GM19238 (cell line): ENCODE results near the gene UBAC2.
"Not testable (repeated sequence)": the region's sequence is repeated elsewhere in the genome, so short reads cannot be mapped to it uniquely, and the experiment has no call there.

ENCODE experiments used
- DNase-seq: peaks from one replicate; pipeline ENCODE4 v3.0.0; 2011; ENCODE audit warnings: low spot score; ENCODE audit not compliant: insufficient read length

UBAC2 gene

DNA sequence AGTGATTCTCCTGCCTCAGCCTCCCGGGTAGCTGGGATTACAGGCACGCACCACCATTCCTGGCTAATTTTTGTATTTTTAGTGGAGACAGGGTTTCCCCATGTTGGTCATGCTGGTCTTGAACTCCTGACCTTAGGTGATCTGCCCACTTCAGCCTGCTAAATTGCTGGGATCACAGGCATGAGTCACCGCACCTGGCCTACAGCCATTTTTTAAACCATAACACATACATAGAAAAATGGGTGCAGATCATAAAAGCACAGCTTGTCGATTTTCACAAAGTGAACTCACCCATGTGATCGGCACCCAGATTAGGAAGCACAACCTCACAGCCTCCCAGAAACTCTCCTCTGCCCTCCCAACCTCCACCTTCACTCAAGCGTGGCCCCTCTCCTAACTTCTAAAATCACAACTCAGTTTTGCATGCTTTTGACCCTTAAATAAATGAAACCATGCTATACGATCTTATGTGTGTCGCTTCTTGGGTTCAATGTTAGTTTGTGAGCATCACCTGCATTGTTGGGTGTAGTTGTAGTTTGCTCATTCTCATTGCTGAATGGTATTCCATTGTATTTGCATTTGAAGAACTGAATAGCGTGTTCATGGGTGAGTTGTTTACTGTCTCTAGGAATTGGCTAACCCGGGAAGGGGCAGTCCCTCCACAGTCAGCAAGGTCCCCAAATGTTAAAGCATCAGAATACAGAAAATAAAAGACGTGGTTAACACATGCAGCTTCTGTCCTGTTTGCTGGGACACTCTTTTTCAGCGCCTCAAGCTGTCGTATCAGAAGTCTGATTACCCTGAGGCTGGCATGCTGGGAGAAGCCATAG lies 210.2 kb downstream of the UBAC2 start:
- DNase-seq: not testable (repeated sequence)

DNA sequence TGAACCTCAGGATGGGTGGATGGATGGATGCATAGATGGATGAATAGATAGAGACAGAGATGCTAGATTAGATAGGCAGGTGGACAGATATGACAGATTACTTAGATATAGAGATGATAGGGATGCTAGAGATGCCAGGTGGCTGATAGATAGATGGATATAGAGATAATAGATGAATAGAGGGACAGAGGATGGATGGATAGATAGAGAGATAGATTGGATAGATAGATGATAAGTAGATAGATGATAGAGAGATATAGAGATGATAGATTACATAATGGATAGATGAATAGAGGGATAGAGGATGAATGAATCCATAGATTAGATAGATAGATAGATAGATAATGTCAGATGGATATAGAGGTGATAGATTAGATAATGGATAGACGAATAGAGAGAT lies 212.2 kb downstream of the UBAC2 start:
- DNase-seq: no peak

DNA sequence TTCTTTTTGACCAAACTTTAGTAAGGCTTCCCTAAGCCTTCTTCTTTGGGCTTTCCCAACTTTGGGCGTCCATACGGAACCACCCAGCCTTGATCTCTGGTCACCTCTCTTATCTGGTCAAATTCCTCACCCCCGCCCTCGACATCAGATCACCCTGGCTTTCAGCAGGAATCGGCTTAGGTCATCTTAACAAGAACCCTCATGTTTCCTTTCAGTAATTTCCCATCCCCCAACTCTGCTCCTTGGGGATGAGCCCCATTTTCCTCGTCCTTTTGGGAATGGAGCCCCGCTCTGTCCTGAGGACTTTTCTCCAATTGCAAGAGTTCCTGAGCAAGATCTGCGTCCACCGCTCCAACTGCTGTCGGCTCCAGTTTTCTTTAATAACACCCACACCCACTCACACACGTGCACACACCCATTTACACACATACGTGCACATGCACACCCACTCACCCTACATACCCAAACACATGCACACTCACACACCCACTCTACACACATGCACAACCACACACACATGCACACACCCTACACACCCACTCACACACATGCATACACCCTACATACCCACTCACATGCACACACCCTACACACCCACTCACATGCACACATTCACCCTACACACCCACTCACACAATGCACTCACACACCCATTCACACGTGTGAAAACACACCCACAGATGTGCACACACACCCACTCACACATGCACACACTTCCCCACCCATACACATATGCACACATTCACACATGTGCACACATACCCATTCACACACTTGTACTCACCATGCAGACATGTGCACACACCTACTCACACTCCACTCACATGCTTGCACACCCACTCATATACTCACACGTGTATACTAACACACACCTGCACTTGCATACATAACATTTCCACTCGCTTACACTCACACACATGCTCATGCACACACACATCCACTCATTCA lies 213.7 kb downstream of the UBAC2 start:
- no peak for DNase-seq

DNA sequence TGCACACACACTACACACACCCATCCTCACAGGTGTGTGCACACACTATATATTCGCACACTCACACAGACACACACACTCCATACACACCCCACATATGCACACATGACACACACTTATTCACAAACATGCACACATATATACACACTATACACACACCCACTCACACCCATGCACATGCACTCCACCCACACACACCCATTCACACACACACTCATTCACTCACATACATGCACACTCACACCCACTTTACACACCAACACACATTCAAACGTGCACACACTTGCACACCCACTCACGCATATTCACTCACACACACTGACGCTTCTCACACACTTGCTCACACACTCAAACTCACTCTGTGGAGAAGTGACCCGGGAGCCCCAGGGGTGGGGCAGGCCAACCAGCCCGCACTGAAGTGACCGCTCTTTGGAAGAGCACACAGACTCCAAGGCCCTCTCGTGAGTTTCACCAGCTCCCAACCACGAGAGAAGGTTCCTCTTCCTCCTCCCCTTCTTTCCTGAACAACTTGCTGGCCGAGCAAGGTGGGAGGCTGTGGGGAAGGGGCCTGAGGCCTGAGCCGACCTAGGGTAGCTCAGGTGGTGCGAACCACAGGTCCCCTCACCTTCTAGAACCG lies 214.5 kb downstream of the UBAC2 start:
- DNase-seq: no peak

- no peak for DNase-seq
Measured at GRCh38 chr13:99415851-99416331, 215.2 kb downstream of the UBAC2 start.

- DNase-seq: no peak
Measured at GRCh38 chr13:99416411-99417121, 215.9 kb downstream of the UBAC2 start.

DNA sequence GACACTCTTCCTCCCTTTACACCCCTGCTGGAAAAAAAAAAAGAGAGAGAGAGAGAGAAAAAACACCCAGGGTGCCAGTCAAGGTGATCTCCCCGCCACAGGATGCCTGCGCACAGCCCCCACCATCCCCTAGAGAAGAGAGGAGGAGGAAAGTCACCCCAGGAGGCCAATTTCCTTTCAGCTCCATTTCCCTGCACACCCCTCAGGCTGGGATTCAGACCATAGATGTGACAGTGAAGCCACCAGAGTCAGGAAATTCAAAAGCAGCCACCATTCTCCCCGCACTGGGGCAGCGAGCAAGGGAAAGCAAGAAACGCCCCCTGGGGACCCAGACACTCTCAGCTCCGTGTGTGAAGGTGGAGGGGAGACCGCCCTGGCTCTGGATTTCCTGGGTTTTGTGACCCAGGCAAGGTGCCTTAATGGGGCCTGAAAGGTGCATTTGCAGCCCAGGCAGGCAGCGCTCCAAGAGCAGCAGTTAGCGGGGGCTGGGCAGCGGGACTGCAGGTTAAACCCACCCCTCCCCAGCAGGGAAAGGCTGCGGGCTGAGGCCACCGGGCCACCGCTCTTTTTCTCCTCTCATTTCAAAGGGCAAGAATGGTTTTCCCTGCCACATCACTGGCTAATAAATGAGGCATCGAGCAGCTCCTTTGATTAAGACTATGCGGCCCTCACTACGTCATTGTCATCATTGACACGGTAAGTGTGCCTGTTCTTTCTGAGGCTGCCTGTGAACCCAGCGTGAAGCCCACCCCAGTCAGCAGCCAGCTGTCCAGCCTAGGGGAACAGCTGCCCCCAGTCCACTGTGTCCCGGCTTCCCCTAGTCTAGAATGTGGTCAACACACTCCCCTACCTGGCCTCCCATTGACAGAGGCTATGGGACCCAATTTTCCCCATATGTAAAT lies 216.8 kb downstream of the UBAC2 start:
- DNase-seq: no peak

GRCh38 chr13:99418103-99418842 lies 217.6 kb downstream of the UBAC2 start:
- DNase-seq: no peak

GRCh38 chr13:99418843-99419140 lies 218.1 kb downstream of the UBAC2 start:
- DNase-seq: no peak

DNA sequence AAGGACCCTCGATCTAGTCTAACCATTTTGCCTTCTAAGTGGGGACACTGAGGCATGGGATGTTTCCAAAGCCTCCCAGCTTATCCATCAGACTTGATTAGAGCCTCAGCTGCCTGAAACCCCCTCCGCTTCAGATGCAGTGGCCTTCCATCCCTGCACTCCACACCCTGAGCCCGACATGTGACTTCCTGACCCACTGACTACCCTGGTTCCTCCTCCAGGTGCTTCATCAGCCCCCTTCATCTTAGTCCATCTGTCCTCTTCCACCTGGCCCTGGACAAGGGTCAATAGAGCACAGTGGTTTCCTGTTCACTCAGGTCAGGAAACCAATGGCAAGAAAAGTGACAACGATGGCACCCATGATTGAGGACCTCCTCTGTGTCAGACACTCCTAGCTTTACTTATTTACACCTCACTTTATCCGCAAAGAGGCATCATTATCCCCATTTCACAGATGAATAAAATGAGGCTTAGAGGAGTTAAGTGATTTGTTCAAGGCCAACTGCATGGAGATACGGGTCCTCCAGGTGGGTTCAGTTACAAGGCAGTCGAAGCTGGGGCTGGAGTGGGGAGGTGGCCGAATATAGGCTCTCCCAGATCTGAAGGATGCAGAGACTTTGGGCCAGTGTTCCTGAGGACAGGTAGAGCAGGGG lies 219.1 kb downstream of the UBAC2 start:
- DNase-seq: no peak

GRCh38 chr13:99421271-99421670 lies 220.6 kb downstream of the UBAC2 start:
- no peak for DNase-seq

DNA sequence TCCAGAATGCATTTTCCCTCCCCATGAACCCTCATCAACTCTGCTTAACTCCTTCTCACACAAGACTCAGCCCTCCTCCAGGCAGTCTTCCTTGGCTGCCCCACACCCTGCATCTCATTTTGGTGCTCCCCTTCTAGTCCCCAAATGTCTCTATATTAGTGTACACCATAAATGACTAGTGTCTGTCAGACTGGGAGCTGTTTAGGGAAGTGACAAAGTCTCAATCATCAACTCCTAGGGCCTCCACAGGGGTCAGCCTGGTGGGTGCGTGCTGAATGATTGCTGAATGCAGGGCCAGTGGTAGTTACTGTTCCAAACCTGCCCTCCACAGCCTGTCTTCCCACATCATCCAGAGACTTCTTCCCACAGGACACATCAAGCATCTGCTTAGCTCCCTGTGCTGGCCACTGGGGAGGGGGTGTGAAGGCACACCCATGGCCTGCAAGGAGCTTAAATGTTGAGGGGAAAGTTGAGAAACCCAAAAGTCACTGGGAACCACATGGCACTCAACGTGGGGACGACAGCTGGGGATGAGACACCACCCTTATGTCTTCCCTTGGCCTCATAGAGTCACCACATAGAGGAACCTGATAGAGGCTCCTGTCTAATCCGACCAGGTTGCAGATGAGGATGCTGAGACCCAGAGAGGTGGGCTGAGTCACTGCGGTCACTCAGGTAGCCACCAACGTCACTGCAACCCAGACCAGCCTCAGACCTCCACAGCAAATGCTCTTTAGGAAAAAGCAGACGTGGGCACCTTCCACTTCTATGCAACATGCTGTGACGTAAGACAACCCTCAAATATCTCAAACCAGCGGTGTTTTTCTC lies 221.3 kb downstream of the UBAC2 start:
- no peak for DNase-seq

- no peak for DNase-seq
Measured at GRCh38 chr13:99422586-99423220, 222.0 kb downstream of the UBAC2 start.

DNA sequence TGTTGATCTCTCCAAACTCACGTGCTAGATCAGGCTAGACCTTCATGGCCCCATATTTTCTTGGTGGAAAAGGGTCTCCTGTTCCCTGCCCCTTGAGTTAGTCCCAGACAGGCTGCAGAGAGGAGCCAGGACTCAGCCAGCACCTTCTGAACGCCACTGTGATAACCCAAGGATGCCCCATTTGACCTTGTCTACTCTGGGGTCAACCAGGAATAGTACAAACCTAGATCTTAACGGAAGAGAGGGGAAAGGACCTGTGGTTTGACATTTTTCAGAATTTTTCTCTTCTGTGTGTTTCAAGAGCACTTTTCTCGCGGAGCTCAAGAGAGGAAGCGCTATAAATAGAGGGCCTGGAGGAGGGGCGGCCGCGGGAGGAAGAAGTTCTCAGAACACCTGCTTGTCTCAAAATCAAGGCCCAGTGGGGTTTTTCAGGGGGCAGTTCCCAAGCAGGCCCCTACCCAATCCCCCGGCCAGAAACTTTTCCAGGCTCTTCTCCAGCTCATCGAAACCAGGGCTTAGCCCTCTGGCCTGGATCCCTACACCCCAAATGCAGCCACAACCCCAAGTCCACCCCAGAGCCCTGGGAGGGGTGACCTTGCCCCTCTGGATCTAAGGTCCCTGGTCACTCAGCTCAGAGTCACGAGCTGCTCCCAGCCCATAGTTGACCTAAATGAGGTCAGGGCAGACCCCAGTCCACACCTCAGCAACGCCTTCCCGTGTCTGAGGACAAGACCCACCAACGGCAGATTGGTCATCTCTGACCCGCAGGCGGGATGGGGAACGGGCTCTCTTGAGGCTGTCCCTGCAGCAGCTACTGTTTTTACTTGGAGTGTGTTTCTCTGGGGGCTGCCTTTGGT lies 225.1 kb downstream of the UBAC2 start:
- peak; percentile 62 for DNase-seq

- DNase-seq: no peak
Measured at GRCh38 chr13:99426426-99426825, 225.8 kb downstream of the UBAC2 start.

- no peak for DNase-seq
Measured at GRCh38 chr13:99429670-99430069, 229.0 kb downstream of the UBAC2 start.
